ENCODE data around the gene MAMDC2. TPM values are rescaled to one million over a fixed set of nuclear protein-coding genes. Genes with fewer than 3 reads are reported as not detected.

The MAMDC2 gene
- total and polyA plus RNA-seq, 2 donors (not counting 1 experiment from before 2014, with no cell fraction given) = 14.4 to 23.0 TPM

DNA sequence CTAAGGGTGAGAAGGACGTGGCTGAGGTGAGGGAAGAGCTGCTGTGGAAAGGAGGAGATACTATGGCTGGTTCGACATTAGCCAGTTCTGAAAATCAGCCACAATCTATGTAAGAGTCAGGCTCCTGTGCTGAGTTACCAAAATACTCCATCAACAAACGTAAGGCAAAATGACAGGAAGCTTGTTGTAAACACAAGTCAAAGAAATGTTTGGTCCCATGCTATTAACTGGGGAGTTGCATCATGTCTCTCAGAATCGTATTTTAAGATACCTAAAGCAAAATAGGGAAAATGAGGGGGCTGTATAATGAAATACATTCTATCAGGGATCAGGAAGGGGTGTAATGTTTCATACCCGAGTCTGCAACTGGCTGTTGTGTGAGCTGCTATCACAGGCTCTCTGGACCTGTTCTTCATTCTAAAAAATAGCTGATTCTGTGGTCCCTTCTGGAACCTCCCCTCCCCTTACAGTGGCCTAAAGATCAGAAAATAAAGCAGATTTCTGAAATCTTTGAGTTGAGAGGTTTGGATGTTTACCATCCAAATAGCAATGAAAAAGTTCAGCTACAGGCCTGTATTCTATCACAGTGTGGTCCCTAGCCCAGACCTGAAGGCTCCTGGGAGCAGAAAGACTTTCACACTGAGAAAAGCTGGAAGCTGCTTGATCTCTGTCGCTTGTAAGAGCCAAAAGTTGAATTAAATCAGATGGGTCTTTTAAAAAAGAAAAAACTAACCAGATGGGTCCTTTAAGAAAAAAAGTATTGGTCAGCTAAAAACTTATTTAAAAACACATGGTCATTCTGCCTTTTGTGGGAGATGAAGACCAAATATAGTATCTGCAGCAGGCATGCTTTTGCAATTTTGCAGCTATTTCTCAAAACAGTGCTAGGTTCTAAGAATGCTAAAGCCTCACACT, 117.3 kb downstream of the MAMDC2 start:
- H3K9me3 ChIP-seq (ENCODE audit: control insufficient read depth, insufficient read depth, low read depth, low read length) = no peaks in the 10 kb centered on the region
- peak overlapping the region; percentile 14 for H2AFZ ChIP-seq (ENCODE audit: low read length)
- no peaks in the 10 kb centered on the region for H3K79me2 ChIP-seq (ENCODE audit: control insufficient read depth, insufficient read depth, low read length)
- no peaks in the 10 kb centered on the region for H3K36me3 ChIP-seq (ENCODE audit: control insufficient read depth, insufficient read depth, low read length)
- no peaks in the 10 kb centered on the region for H4K20me1 ChIP-seq (ENCODE audit: control insufficient read depth, extremely low read depth, insufficient read depth, low read length)
- TF ChIP-seq EZH2 (IDR thresholded peaks at IDR 0.05; ENCODE audit: low read length, missing control alignments) (no peak), CTCF (conservative IDR thresholded peaks at IDR 0.05 in 1 of 2, IDR thresholded peaks at IDR 0.05 in 1 of 2; ENCODE audit: low read depth in 1 of 2, low read length in 2 of 2) (no peak)
- H3K9ac ChIP-seq (ENCODE audit: insufficient read depth, low read length) = no peak overlapping the region
- H3K27me3 ChIP-seq (ENCODE audit: control insufficient read depth, insufficient read depth, low read length) = no peaks in the 10 kb centered on the region
- no peak overlapping the region for H3K4me3 ChIP-seq (replicated peaks in 1 of 4; ENCODE audit: control extremely low read depth in 1 of 4, insufficient read depth in 1 of 4, low read depth in 3 of 4, low read length in 4 of 4)
- peak overlapping the region; percentile 13 for H3K4me2 ChIP-seq (ENCODE audit: extremely low read depth, insufficient read depth, low read length)
- H3K27ac ChIP-seq (ENCODE audit: insufficient read depth, low read length) = no peak overlapping the region
- peak in 1 of 2 donors; percentile 34 for DNase-seq (ENCODE audit: low read depth in 2 of 2)
- H3K4me1 ChIP-seq (ENCODE audit: control insufficient read depth, extremely low read depth, insufficient read depth, low read length) = no peaks in the 10 kb centered on the region

DNA sequence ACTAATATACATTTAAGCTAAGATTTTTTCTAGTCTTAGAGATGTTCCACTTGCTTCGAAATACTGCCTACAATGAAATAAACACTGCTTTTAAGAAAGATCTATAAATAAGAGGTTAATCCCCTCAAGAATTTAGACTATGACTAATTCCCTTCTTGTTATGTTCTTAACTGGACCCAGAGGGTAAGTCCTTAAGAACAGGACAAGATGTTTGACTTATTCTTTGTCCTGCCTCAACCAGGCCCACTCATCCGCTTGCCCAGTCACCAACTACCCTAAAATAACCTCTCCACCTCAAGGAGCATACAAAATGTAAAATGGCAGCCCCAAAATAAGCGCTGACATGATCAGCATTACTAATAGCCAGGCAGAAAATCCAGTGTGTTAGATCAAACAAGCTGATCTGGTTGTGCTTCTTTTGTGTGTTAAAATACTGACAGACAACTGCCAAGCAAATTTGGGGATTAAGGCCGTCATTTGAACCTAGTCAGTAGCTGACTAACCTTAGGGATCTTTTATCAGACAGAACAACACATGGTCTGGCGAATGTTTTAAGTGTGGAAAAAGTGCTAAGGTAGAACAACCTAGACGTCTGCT, 121.5 kb downstream of the MAMDC2 start:
- Histone ChIP-seq H3K27ac (ENCODE audit: insufficient read depth, low read length) (no peak overlapping the region), H3K4me3 (replicated peaks in 1 of 4; ENCODE audit: control extremely low read depth in 1 of 4, insufficient read depth in 1 of 4, low read depth in 3 of 4, low read length in 4 of 4) (no peak overlapping the region), H4K20me1 (ENCODE audit: control insufficient read depth, extremely low read depth, insufficient read depth, low read length) (no peaks in the 10 kb centered on the region), H2AFZ (ENCODE audit: low read length) (no peak overlapping the region), H3K4me2 (ENCODE audit: extremely low read depth, insufficient read depth, low read length) (no peak overlapping the region), H3K27me3 (ENCODE audit: control insufficient read depth, insufficient read depth, low read length) (no peaks in the 10 kb centered on the region), H3K9ac (ENCODE audit: insufficient read depth, low read length) (no peak overlapping the region), H3K4me1 (ENCODE audit: control insufficient read depth, extremely low read depth, insufficient read depth, low read length) (no peaks in the 10 kb centered on the region), H3K36me3 (ENCODE audit: control insufficient read depth, insufficient read depth, low read length) (no peaks in the 10 kb centered on the region), H3K9me3 (ENCODE audit: control insufficient read depth, insufficient read depth, low read depth, low read length) (no peaks in the 10 kb centered on the region), H3K79me2 (ENCODE audit: control insufficient read depth, insufficient read depth, low read length) (no peaks in the 10 kb centered on the region)
- no peak for TF ChIP-seq EZH2 (IDR thresholded peaks at IDR 0.05; ENCODE audit: low read length, missing control alignments)
- TF ChIP-seq CTCF (conservative IDR thresholded peaks at IDR 0.05 in 1 of 2, IDR thresholded peaks at IDR 0.05 in 1 of 2; ENCODE audit: low read depth in 1 of 2, low read length in 2 of 2) = no peak
- peak in 1 of 2 donors; percentile 10 for DNase-seq (ENCODE audit: low read depth in 2 of 2)

- no peak overlapping the region for H3K9ac ChIP-seq (ENCODE audit: insufficient read depth, low read length)
- H3K4me2 ChIP-seq (ENCODE audit: extremely low read depth, insufficient read depth, low read length) = no peak overlapping the region
- no peaks in the 10 kb centered on the region for H3K9me3 ChIP-seq (ENCODE audit: control insufficient read depth, insufficient read depth, low read depth, low read length)
- no peaks in the 10 kb centered on the region for H3K36me3 ChIP-seq (ENCODE audit: control insufficient read depth, insufficient read depth, low read length)
- H3K4me1 ChIP-seq (ENCODE audit: control insufficient read depth, extremely low read depth, insufficient read depth, low read length) = no peaks in the 10 kb centered on the region
- TF ChIP-seq EZH2 (IDR thresholded peaks at IDR 0.05; ENCODE audit: low read length, missing control alignments) (no peak), CTCF (conservative IDR thresholded peaks at IDR 0.05 in 1 of 2, IDR thresholded peaks at IDR 0.05 in 1 of 2; ENCODE audit: low read depth in 1 of 2, low read length in 2 of 2) (no peak)
- no peaks in the 10 kb centered on the region for H3K27me3 ChIP-seq (ENCODE audit: control insufficient read depth, insufficient read depth, low read length)
- no peaks in the 10 kb centered on the region for H3K79me2 ChIP-seq (ENCODE audit: control insufficient read depth, insufficient read depth, low read length)
- no peak overlapping the region for H2AFZ ChIP-seq (ENCODE audit: low read length)
- DNase-seq (ENCODE audit: low read depth in 2 of 2) = no peak
- no peak overlapping the region for H3K4me3 ChIP-seq (replicated peaks in 1 of 4; ENCODE audit: control extremely low read depth in 1 of 4, insufficient read depth in 1 of 4, low read depth in 3 of 4, low read length in 4 of 4)
- H3K27ac ChIP-seq (ENCODE audit: insufficient read depth, low read length) = no peak overlapping the region
- H4K20me1 ChIP-seq (ENCODE audit: control insufficient read depth, extremely low read depth, insufficient read depth, low read length) = no peaks in the 10 kb centered on the region
These were observed 124.9 kb downstream of the MAMDC2 start for GRCh38 chr9:70168521-70168920.
